Muscle of arm (tissue), 12 donors: ENCODE results near the gene ARAP2. TPM values are rescaled to one million over a fixed set of nuclear protein-coding genes. Genes with fewer than 3 reads are reported as not detected.

Experiments
- DNase-seq: peaks from one replicate; pipeline ENCODE4 v3.0.0-alpha.2; 2013
- polyA plus RNA-seq, 12 donors: library from polyadenylated mRNA; unstranded; fragments of 120-200 nt; gene quantifications; one replicate each; pipeline ENCODE4 v1.2.1, GENCODE V29; 2013; ENCODE audit not compliant: insufficient read length in 12 of 12

The ARAP2 gene
- polyA plus RNA-seq, 12 donors, result 0.68 to 6.9 (median 1.4) TPM; not detected in 2

DNA sequence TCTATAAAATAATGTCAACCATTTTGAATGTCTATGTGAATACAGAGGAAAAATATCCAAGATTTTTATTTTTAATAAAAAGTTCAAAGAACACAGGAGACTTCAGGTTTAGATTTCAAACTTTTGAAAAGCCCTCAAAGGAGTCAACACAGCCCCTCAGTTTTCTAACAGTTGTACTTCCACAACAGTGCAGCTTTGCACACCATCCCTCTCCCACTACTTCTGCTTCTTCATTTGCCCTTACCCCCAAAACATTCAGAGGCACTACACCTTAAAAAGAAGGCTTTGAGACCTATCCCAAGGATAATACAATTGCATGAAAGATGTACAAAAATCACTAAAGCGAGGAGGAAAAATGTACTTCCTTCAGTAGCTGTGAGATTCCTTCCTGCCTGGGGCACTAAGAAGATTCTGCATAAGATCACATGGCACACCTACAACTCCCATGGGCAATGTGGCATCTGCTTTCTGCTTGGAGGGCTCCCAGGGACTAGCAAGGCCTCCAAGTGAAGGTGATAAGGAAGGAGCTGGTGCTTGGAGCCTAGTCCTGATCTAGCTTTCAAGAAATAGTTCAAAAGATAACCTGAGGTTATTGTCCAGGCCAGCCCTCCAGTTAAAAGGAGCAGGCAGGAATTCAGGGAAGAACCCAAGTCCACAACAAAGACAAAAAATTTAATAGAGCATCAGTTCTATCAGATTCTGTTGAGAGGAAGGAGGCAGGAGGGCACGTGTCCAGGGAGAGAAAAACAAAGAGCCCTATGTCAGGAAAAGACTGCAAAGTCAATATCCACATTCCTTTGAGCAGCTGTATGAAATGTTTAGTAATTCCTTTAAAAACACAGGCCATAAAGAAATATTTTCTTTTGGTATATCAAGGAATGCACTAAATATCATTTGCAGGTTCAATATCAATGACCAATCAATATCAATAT lies 19.1 kb downstream of the ARAP2 start:
- DNase-seq, result no peak

- no peak for DNase-seq
Observed at GRCh38 chr4:36222702-36223101, 21.6 kb downstream of the ARAP2 start.

- DNase-seq, result no peak
Observed at GRCh38 chr4:36220776-36221175, 23.5 kb downstream of the ARAP2 start.

- DNase-seq, result no peak
Observed at GRCh38 chr4:36218121-36218520, 26.2 kb downstream of the ARAP2 start.

DNA sequence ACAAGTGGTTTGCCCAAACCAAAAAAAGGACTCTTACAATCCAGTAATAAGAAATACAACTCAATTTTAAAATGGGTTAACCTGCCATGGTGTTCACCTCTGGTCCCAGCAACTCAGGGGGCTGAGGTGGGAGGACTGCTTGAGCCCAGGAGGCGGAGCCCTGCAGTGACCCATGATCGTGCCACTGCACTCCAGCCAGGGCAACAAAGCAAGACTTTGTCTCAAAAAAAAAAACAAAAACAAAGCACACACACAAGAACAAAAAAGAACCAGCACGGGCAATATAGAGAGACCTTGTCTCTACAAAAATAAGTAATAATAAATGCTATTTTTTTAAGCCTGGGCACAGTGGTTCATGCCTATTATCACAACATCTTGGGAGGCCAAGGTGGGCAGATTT lies 28.7 kb downstream of the ARAP2 start:
- DNase-seq, result no peak

DNA sequence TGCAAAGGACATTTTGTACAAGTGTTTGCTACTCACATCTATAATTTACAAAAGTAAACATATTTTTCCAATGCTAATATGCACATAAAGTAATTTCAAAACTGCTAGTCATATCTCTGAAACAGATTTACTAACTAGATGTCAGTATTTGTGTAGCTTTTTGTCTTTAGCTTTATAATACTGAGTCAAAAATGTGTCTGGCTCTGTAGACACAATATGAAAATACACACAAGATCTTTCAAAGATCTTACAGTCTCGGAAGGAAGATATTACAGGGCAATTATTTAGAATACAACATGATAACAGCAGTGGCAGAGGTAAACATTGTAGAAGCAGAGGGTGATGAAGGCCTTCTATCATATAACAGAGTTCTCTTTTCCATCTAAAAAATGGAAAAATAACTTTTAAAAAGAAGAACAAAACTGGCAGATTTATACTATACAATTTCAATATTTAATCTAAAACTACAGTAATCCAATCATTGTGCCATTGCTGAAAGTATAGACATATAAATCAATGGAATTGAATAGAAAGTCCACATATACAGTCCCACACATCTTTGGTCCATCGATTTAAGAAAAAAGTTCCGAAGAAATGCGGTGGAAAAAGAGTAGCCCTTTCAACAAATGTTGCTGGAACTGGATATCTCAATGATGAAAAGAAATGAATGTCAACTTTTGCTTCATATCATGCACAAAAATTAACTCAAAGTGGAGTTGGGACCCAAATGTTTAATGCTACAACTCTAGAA lies 29.4 kb downstream of the ARAP2 start:
- no peak for DNase-seq

- DNase-seq, result no peak
Observed at GRCh38 chr4:36213977-36214376, 30.3 kb downstream of the ARAP2 start.

DNA sequence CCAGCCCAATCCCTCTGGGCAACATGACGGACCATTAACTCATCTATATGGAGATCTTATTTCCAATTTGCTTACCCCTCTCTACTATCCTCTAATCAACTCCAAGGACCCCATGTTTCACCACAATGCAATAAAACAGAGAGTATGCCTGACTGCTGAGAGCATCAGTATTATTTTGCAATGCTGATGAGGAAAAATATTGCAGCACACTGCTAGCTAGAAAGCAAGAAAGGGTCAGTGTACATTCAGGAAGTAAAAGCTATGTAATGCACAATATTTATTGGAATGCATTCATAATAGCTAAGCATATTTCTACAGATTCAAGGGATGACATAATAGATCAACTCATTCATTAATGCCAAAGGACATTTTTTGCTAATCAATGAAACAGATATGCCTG lies 33.2 kb downstream of the ARAP2 start:
- no peak for DNase-seq

GRCh38 chr4:36209941-36210649 lies 34.2 kb downstream of the ARAP2 start:
- no peak for DNase-seq

GRCh38 chr4:36208893-36209473 lies 35.3 kb downstream of the ARAP2 start:
- DNase-seq, result no peak

DNA sequence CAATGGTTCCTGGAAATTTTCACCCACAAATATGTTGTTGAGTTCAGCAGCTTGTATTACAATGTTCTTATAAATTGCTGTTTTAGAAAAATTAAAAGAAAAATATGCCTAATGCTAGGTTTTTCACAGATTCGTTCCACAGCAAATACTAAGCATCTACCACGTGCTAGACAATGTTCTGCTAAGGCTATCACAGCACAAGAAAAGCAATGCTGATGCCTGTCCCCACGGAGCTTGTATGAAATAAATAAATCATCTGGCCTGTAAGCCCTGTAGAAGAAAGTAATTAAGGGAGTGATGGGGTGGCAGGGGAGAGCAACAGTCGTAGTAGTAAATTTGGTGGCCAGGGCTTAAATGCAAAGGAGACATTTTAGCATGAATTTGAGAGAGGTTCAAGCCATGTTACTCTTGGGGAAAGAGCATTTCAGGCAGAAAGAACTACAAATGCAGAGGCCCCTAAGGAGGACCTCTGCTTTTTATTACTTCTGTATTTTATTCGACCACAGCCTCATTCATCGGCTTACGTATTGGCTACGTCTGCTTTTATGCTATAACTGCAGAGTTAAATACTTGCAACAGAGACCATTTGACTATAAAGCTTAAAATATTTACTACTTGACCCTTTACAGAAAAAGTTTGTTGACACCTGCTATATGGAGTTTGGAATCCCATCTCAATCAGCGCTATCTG lies 36.3 kb downstream of the ARAP2 start:
- no peak for DNase-seq

- no peak for DNase-seq
Observed at GRCh38 chr4:36207367-36207766, 36.9 kb downstream of the ARAP2 start.

GRCh38 chr4:36206603-36207311 lies 37.6 kb downstream of the ARAP2 start:
- no peak for DNase-seq

GRCh38 chr4:36206012-36206411 lies 38.3 kb downstream of the ARAP2 start:
- DNase-seq, result no peak

DNA sequence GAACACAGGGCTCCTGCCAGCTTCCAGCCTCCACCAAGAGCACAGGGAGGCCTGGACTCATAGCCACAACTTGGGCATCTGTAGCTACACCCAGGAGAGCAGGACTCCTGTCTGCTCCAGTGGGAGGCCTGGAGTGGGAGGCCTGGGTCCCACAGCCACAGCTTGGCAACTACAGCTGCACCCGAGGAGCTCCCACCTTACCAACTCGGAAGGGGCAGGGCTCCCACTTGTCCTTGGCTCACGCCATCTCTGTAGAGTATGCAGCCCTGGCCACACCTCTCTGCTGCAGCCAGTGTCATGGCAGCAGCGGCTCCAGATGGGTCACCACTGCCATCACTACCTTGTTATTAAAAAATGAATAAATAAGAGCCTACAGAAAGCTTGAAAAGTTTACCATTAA lies 45.5 kb downstream of the ARAP2 start:
- no peak for DNase-seq

DNA sequence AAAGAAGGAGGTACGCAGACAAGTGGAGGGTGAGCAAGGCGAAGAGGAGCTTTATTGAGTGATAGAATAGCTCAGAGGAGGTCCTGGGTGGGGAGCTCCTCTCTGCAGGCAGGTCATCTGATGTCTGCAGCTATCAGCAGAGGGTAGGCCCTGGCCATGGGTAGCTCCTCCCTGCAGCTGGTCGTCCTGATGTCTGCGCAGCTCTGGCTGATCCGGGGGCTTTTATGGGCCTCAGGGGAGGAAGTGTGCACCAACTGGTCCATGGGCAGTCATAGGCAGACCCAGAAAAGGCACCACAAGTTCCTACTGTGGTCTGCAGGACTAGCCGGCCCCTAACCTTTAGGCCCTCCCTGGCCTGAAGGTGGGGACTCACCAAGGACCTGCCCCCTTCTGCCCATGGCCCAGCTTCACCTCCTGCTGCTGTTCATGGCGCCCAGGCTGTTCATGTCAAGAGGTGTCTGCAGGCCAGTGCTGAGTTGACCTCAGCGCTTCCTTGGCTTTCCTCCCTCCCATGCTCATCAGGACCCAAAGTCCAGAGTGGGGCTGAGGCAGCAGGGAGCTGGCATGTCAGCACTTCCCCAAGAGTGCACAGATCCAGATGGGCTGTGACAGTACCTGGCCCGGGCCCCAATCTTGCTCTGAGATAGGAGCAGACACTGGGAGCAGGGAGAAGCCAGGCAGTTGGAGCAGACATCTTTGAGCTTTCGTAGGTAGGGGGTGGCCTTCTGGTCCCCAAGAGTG lies 46.1 kb downstream of the ARAP2 start:
- no peak for DNase-seq

DNA sequence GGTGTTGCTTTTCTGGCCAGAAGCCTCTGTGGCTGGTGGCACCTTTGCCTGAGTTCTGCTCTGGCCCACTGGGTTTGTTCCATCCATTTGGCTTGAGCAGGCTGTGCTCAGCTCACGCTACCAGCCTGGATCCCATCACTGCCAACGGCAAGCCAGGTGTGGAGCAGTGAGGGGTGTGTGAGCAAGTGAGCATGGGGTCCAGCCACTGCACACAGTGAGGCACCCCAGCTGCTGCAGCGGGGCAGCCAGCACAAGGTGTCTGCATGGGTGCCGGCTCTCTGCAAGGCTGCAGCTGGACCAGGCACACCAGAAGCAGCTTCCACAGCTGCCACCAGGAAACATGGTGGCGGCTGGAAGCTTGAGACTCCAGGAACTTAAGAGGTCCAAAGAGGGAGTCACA lies 46.8 kb downstream of the ARAP2 start:
- DNase-seq, result no peak

DNA sequence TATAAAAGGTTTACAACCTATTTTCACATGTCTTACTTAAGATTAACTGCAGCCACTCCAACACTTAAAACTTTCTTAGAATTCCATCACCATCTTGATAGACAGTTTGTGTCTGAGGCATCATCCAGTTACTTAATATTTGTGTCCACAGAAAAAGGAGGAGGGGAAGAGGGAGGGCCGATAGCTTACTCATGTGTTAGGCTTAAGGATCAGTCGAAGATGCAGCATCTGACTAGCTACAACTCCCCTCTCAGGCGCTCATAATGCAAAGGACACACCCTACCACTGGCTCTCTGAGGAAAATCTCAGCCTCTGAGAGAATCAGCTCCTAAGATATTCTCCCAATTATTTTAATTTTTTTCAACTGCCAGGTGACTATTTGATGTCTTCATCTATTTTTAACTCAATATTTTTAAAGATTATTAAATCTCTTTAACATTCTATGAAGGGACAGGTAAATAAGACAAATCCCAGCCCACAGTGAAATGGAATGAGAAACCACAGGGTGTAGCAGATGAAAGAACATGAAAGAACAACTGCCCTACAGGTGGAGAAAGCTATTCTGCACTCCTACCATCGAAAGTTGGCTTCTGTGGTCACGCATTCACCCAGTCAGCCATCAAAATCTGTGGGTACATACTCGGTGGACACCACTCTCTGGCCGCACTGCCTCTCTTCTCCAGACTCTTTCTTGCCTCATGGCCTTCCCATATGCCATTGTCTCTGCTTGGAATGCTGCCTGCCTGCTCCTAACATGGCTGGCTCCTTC lies 48.0 kb downstream of the ARAP2 start:
- DNase-seq, result no peak

DNA sequence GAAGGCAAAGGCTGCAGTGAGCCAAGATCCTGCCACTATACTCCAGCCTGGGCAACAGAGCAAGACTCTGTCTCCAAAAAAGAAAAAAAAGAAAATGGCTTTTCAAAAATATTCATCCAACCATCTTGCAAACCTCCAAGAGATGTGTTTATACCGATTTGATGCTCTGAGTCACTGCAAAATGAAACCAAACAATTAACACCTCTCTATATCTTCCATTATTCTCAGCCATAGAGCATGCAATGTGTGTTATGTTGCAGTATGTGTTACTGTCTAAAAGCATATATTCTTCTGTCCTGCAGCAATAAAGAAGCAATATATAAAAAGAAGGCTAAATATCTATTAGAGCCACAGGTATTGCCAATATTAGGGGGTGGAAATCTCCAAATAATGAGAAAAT lies 51.4 kb downstream of the ARAP2 start:
- no peak for DNase-seq
